Suprapubic skin (tissue), 4 donors: ENCODE measurements around the gene L2HGDH. TPM values are rescaled to one million over a fixed set of nuclear protein-coding genes. Genes with fewer than 3 reads are reported as not detected.

ENCODE experiments used
- DNase-seq, 2 donors: peaks; one replicate each; pipeline ENCODE4 v3.0.0-alpha.2; 2019; ENCODE audit warnings: low spot score in 2 of 2
- H3K27ac ChIP-seq: fragments of 200-600 bp; sonication (generic); one replicate; pipeline ENCODE4 v1.5.1; 2019
- H3K27me3 ChIP-seq: fragments of 200-600 bp; sonication (generic); one replicate; pipeline ENCODE4 v1.5.1; 2019
- H3K36me3 ChIP-seq: fragments of 200-600 bp; sonication (generic); one replicate; pipeline ENCODE4 v1.5.1; 2019
- H3K4me1 ChIP-seq: fragments of 200-600 bp; sonication (generic); one replicate; pipeline ENCODE4 v1.5.1; 2019
- H3K4me3 ChIP-seq: fragments of 200-600 bp; sonication (generic); one replicate; pipeline ENCODE4 v1.5.1; 2019; ENCODE audit warnings: mild to moderate bottlenecking
- H3K9me3 ChIP-seq: fragments of 200-600 bp; sonication (generic); one replicate; pipeline ENCODE4 v1.5.1; 2019
- EP300 ChIP-seq: sonication (generic); formaldehyde crosslinking; IDR thresholded peaks from one replicate; pipeline ENCODE4 v1.6.1; 2017; ENCODE audit warnings: antibody characterized with exemption
- POLR2A ChIP-seq, 2 donors: fragments of 450-650 bp; IDR thresholded peaks; one replicate each; pipeline ENCODE4 v1.6.1; 2017; ENCODE audit warnings: antibody characterized with exemption in 2 of 2, mild to moderate bottlenecking in 2 of 2, moderate library complexity in 2 of 2
- POLR2AphosphoS5 ChIP-seq, 3 donors: sonication (generic); formaldehyde crosslinking; IDR thresholded peaks; one replicate each; pipeline ENCODE4 v1.6.1; 2017; ENCODE audit warnings: antibody characterized with exemption in 3 of 3
- WGBS: methylation state at CpG from one replicate; pipeline ENCODE4 v1.1.5; 2018; 5-methylcytosine and 5-hydroxymethylcytosine counted together
- total RNA-seq, 4 donors: library from RNA; depleted of rRNA; stranded (reverse); fragments of >200 nt; gene quantifications; one replicate each; pipeline ENCODE4 v1.1.0, GENCODE V29; 2016
- TF ChIP-seq, protein P1 (sequence below), 2 donors: fragments of 200-600 bp in 1 of 2; fragments of 450-650 bp in 1 of 2; sonication (generic) in 1 of 2; IDR thresholded peaks; one replicate each; pipeline ENCODE4 v1.5.1; 2016 to 2019; ENCODE audit warnings: antibody characterized with exemption in 2 of 2, mild to moderate bottlenecking in 1 of 2, moderate library complexity in 1 of 2

Gene L2HGDH
- total RNA-seq, 4 donors from 2014 or later, result 6.8 to 11.0 (median 9.2) TPM

DNA sequence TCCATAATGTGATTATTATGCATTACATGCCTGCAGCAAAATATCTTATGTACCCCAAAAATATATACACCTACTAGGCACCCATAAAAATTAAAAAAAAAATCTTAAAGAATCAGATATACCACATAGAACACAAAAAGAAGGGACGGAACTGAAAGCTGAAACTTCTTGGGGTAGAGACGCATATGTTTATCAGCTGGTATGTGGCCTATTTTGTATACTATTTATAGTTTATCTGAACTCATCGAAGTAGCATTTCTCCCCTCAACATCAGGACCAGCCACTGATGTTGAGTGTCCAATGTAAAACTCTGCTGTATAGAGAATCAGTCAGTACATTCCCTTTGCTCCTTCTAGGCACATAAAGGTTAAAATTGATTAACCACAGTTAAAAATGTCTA is 57.8 kb downstream of the L2HGDH start:
- Histone ChIP-seq H3K9me3 (no peaks in the 10 kb centered on the region), H3K4me1 (no peaks in the 10 kb centered on the region), H3K27ac (no peak overlapping the region), H3K4me3 (no peak overlapping the region), H3K27me3 (no peaks in the 10 kb centered on the region), H3K36me3 (peaks cover 5% of the 10 kb centered on the region)
- TF ChIP-seq, protein P1, sequence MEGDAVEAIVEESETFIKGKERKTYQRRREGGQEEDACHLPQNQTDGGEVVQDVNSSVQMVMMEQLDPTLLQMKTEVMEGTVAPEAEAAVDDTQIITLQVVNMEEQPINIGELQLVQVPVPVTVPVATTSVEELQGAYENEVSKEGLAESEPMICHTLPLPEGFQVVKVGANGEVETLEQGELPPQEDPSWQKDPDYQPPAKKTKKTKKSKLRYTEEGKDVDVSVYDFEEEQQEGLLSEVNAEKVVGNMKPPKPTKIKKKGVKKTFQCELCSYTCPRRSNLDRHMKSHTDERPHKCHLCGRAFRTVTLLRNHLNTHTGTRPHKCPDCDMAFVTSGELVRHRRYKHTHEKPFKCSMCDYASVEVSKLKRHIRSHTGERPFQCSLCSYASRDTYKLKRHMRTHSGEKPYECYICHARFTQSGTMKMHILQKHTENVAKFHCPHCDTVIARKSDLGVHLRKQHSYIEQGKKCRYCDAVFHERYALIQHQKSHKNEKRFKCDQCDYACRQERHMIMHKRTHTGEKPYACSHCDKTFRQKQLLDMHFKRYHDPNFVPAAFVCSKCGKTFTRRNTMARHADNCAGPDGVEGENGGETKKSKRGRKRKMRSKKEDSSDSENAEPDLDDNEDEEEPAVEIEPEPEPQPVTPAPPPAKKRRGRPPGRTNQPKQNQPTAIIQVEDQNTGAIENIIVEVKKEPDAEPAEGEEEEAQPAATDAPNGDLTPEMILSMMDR (IDR thresholded peaks at IDR 0.05), result no peak
- no peak for TF ChIP-seq POLR2AphosphoS5 (IDR thresholded peaks at IDR 0.05)
- TF ChIP-seq EP300, result no peak
- no peak for TF ChIP-seq POLR2A (IDR thresholded peaks at IDR 0.05)
- WGBS, result 88% methylated on average over 3 of the region's 3 CpGs
- no peak for DNase-seq

DNA sequence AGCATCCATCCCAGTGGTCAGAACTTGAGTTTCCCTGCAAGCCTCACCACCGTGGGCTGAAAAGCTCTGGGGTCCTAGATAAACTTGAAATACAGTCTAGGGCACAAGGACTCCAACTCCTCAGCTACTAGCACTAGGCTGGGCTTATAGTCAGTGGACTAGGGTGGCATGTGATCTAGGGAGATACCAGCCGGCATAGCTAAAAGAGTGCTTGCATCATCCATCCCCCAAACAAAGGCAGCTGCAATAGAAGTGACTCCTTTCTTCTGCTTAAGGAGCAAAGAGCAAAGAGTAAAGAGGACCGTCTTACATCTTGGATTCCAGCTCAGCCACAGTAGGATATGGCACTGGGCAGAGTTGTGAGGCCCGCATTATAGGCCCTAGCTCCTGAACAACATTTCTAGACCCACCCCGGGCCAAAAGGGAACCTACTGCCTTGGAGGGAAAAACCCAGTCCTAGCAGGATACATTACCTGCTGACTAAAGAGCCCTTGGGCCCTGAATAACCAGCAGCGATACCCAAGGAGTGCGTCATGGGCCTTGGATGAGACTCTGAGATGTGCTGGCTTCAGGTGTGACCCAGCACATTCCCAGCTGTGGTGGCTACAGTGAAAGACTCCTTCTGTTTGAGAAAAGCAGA is 62.8 kb downstream of the L2HGDH start:
- 90% methylated on average over 7 of the region's 7 CpGs for WGBS
- Histone ChIP-seq H3K27ac (no peak overlapping the region), H3K27me3 (no peaks in the 10 kb centered on the region), H3K4me1 (no peaks in the 10 kb centered on the region), H3K36me3 (peaks cover 1% of the 10 kb centered on the region), H3K9me3 (no peaks in the 10 kb centered on the region), H3K4me3 (no peak overlapping the region)
- TF ChIP-seq EP300 (no peak), POLR2AphosphoS5 (IDR thresholded peaks at IDR 0.05) (no peak), POLR2A (IDR thresholded peaks at IDR 0.05) (no peak)
- TF ChIP-seq, protein P1 (IDR thresholded peaks at IDR 0.05), result no peak
- DNase-seq, result no peak

DNA sequence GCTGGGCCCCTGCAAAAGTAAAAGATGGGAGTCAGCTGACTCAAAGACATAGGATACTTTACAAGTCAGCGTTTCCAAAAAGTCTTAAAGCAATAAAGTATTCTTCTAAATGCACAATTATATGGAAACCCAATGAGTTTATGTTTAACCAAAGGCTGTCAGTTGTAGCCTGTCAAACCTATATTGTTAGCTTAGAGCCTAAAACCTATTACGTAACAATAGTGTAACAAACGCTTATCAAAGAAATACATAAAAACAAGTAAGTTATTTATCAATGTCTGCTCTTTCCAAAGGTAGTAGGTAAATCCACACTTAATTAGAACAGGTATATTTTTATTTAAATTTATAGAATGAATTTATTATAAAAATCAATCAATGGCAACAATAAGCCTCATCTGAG is 64.8 kb downstream of the L2HGDH start:
- Histone ChIP-seq H3K4me1 (no peaks in the 10 kb centered on the region), H3K27ac (no peak overlapping the region), H3K4me3 (no peak overlapping the region), H3K36me3 (no peaks in the 10 kb centered on the region), H3K27me3 (no peaks in the 10 kb centered on the region), H3K9me3 (no peaks in the 10 kb centered on the region)
- DNase-seq, result no peak
- 78% methylated on average over 3 of the region's 3 CpGs for WGBS
- no peak for TF ChIP-seq POLR2AphosphoS5 (IDR thresholded peaks at IDR 0.05)

DNA sequence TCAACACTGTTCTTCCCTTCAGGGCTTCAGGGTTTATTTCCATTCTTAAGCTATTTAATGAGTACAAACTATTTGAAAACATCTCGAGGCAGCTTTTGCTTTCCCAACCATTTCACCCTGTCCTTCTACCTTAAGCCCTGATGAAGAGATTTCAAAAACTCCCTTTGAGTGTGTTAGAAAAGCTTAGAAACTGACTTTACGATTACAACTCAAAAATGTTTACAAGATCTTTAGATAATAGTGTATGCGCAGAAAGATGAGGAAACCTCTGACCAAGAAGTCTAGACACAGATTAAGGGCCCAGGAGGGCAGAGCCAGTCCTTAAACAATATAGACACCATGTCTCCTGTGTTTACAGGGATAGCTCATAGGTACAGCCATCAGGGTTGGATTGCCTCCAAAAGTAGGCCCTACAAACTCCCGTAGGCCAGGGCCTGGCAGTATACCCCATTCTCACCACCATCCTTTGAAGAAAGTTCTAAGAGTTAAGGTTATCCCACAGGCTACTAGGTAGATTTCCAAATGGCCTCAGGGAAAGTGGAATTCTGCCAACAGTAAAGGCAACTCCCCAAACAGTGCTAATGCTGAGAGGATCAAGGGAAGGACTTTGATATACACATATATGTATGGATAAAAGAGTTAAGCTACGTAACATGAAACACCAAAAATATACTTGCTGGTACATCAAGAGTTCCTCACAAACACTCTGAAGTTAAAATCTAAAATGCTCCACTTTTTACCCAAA is 69.3 kb downstream of the L2HGDH start:
- no peak overlapping the region for H3K27ac ChIP-seq
- no peaks in the 10 kb centered on the region for H3K9me3 ChIP-seq
- no peak overlapping the region for H3K4me3 ChIP-seq
- no peaks in the 10 kb centered on the region for H3K4me1 ChIP-seq
- 79% methylated on average over 5 of the region's 5 CpGs for WGBS
- H3K36me3 ChIP-seq, result no peaks in the 10 kb centered on the region
- no peaks in the 10 kb centered on the region for H3K27me3 ChIP-seq
- TF ChIP-seq POLR2A (IDR thresholded peaks at IDR 0.05) (no peak), EP300 (no peak), POLR2AphosphoS5 (IDR thresholded peaks at IDR 0.05) (no peak)
- TF ChIP-seq, protein P1 (IDR thresholded peaks at IDR 0.05), result no peak
- DNase-seq, result no peak

DNA sequence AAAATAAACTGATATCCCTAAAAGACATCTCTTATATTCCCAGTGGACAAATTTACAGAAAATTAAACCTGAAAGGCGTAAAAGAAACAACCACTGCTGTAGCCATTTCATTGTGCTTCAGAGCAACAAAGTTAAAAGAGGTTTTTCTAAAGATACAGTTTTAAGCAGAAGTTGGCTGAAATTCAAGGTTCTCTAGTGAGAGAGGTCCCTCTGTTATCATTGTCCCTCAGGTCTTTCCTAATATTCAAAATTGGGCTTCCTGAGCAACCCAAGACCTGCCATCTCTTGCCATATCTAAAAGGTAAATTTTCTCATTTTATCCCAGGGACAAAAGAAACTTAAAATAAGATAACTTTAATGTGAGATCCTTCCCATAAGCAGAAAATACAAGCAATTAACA is 69.9 kb downstream of the L2HGDH start:
- Histone ChIP-seq H3K27me3 (no peaks in the 10 kb centered on the region), H3K36me3 (no peaks in the 10 kb centered on the region), H3K4me1 (no peaks in the 10 kb centered on the region), H3K4me3 (no peak overlapping the region), H3K9me3 (no peaks in the 10 kb centered on the region), H3K27ac (no peak overlapping the region)
- 95% methylated on average over 1 of the region's 1 CpG for WGBS
- no peak for DNase-seq
- TF ChIP-seq POLR2A (IDR thresholded peaks at IDR 0.05) (no peak), EP300 (no peak), POLR2AphosphoS5 (IDR thresholded peaks at IDR 0.05) (no peak)
- TF ChIP-seq, protein P1 (IDR thresholded peaks at IDR 0.05), result no peak
